PFSK-1 (cell line): ENCODE results near the gene PSMB2.

Experiments
- FOXP2 ChIP-seq: optimal IDR thresholded peaks from 2 replicates; pipeline ENCODE3; 2011; ENCODE audit warnings: borderline replicate concordance, control low read depth, inconsistent platforms; ENCODE audit not compliant: insufficient read depth; ENCODE audit errors: extremely low read length, extremely low read depth
- POLR2AphosphoS5 ChIP-seq: IDR thresholded peaks from 2 replicates; pipeline ENCODE4 v1.6.1; 2012; ENCODE audit warnings: low read depth, mild to moderate bottlenecking, control low read depth, low read length, moderate library complexity
- REST ChIP-seq, 2 experiments: IDR thresholded peaks; 2 replicates each; pipeline versions ENCODE4 v1.6.1 to v1.8.0; 2011 to 2012; ENCODE audit warnings: low read depth in 2 of 2, low read length in 2 of 2, control low read depth in 1 of 2, inconsistent platforms in 1 of 2, mild to moderate bottlenecking in 1 of 2, moderate library complexity in 1 of 2; ENCODE audit not compliant: insufficient read depth in 1 of 2
- SIN3A ChIP-seq: IDR thresholded peaks from 2 replicates; pipeline ENCODE4 v1.6.1; 2012; ENCODE audit warnings: mild to moderate bottlenecking, low read length, moderate library complexity, borderline replicate concordance; ENCODE audit not compliant: insufficient read depth
- TAF1 ChIP-seq: IDR thresholded peaks from 2 replicates; pipeline ENCODE4 v1.6.1; 2012; ENCODE audit warnings: low read length, control low read depth, borderline replicate concordance; ENCODE audit not compliant: insufficient read depth

The PSMB2 gene

GRCh38 chr1:35675773-35676172 lies 34.4 kb upstream of the PSMB2 start:
- no peak for TF ChIP-seq REST (IDR thresholded peaks at IDR 0.05; ENCODE audit: insufficient read depth in 1 of 2, low read depth in 2 of 2, low read length in 2 of 2)
- TF ChIP-seq POLR2AphosphoS5, result no peak
- TF ChIP-seq SIN3A, result no peak
- TF ChIP-seq TAF1, result no peak
- TF ChIP-seq FOXP2, result no peak

- no peak for TF ChIP-seq TAF1
- no peak for TF ChIP-seq SIN3A
- TF ChIP-seq POLR2AphosphoS5, result no peak
- no peak for TF ChIP-seq FOXP2
- no peak for TF ChIP-seq REST (IDR thresholded peaks at IDR 0.05; ENCODE audit: insufficient read depth in 1 of 2, low read depth in 2 of 2, low read length in 2 of 2)
These were observed 32.8 kb upstream of the PSMB2 start for GRCh38 chr1:35674111-35674510.

- no peak for TF ChIP-seq SIN3A
- TF ChIP-seq TAF1, result no peak
- TF ChIP-seq FOXP2, result no peak
- TF ChIP-seq POLR2AphosphoS5, result no peak
- TF ChIP-seq REST (IDR thresholded peaks at IDR 0.05; ENCODE audit: insufficient read depth in 1 of 2, low read depth in 2 of 2, low read length in 2 of 2), result no peak
These were observed 30.8 kb upstream of the PSMB2 start for GRCh38 chr1:35672116-35672515.

- TF ChIP-seq POLR2AphosphoS5 (no peak), TAF1 (no peak)
These were observed 27.2 kb upstream of the PSMB2 start for GRCh38 chr1:35668506-35668905.

- TF ChIP-seq POLR2AphosphoS5 (no peak), FOXP2 (no peak), TAF1 (no peak), SIN3A (no peak), REST (IDR thresholded peaks at IDR 0.05; ENCODE audit: insufficient read depth in 1 of 2, low read depth in 2 of 2, low read length in 2 of 2) (no peak)
These were observed 25.6 kb upstream of the PSMB2 start for GRCh38 chr1:35666916-35667315.
